Endothelial cell of umbilical vein (primary cell): ENCODE results near the gene STK38L. TPM values are rescaled to one million over a fixed set of nuclear protein-coding genes. Genes with fewer than 3 reads are reported as not detected.

Experiments
- BruUV-seq: library from RNA; stranded (reverse); fragments of 400-500 nt; replicated peaks from 2 replicates; lab custom pipeline; 2021; lab: Mats Ljungman, UMichigan
- CTCF ChIA-PET: fragments of 300-600, 350-600 bp; sonication (Branson Sonifier 250); formaldehyde crosslinking; loops from one replicate; lab custom pipeline; 2021; ENCODE audit warnings: antibody characterized with exemption, inconsistent platforms; lab: Charles Lee
- POLR2A ChIA-PET: fragments of 300-600, 350-600 bp; sonication (Branson Sonifier 250); formaldehyde crosslinking; loops from one replicate; lab custom pipeline; 2021; ENCODE audit warnings: antibody characterized with exemption, inconsistent platforms; lab: Charles Lee
- DNase-seq: peaks from one replicate; pipeline ENCODE4 v3.0.0-alpha.2; 2011; ENCODE audit warnings: low read depth, low spot score
- FAIRE-seq: peaks from 2 replicates; lab custom pipeline; 2011; peaks lifted over from hg19 to GRCh38; lab: Jason Lieb, UNC
- H2AFZ ChIP-seq: 2 replicates; pipeline ENCODE4 v1.6.0; 2012; ENCODE audit warnings: low read depth, low read length, control low read depth, inconsistent platforms
- H3K27ac ChIP-seq: 2 replicates; pipeline ENCODE4 v1.5.1; 2011; ENCODE audit warnings: low read depth, mild to moderate bottlenecking, control low read depth, low read length, moderate library complexity; ENCODE audit not compliant: insufficient read depth
- H3K27me3 ChIP-seq, 2 experiments: 2 replicates each; pipeline versions ENCODE4 v1.6.0 to v1.6.1; 2011; ENCODE audit warnings: low read length in 2 of 2, mixed read lengths in 1 of 2; ENCODE audit not compliant: control insufficient read depth in 2 of 2, insufficient read depth in 2 of 2
- H3K36me3 ChIP-seq, 2 experiments: 2 replicates in 1 of 2; 3 replicates in 1 of 2; pipeline ENCODE4 v1.5.1; 2011; ENCODE audit warnings: low read length in 2 of 2, mild to moderate bottlenecking in 1 of 2, moderate library complexity in 1 of 2; ENCODE audit not compliant: control insufficient read depth in 2 of 2, insufficient read depth in 2 of 2; ENCODE audit errors: extremely low read depth in 1 of 2
- H3K4me1 ChIP-seq: 3 replicates; pipeline ENCODE4 v1.5.1; 2011; ENCODE audit warnings: mild to moderate bottlenecking, low read length; ENCODE audit not compliant: control insufficient read depth, insufficient read depth; ENCODE audit errors: extremely low read depth
- H3K4me2 ChIP-seq: 2 replicates; pipeline ENCODE4 v1.6.1; 2011; ENCODE audit warnings: low read length, control low read depth, mixed read lengths; ENCODE audit not compliant: insufficient read depth
- H3K4me3 ChIP-seq, 3 experiments: fragments of 200-600 bp in 1 of 3; sonication (generic), shearing (Covaris generic) in 1 of 3; replicated peaks in 1 of 3; 2 replicates each; pipeline ENCODE4 v1.5.1; 2011 to 2016; ENCODE audit warnings: control low read depth in 3 of 3, low read length in 3 of 3, mild to moderate bottlenecking in 2 of 3, inconsistent platforms in 1 of 3, low read depth in 1 of 3, moderate library complexity in 1 of 3; ENCODE audit not compliant: insufficient read depth in 1 of 3
- H3K79me2 ChIP-seq: 2 replicates; pipeline ENCODE4 v1.6.0; 2012; ENCODE audit warnings: low read length, inconsistent platforms; ENCODE audit not compliant: control insufficient read depth, insufficient read depth
- H3K9ac ChIP-seq: replicated peaks from 2 replicates; pipeline ENCODE3; 2011; ENCODE audit warnings: low read length, control low read depth; ENCODE audit not compliant: insufficient read depth; ENCODE audit errors: extremely low read depth
- H3K9me1 ChIP-seq: replicated peaks from 3 replicates; pipeline ENCODE4 v1.6.0; 2011; ENCODE audit warnings: mild to moderate bottlenecking, low read length; ENCODE audit not compliant: control insufficient read depth, insufficient read depth; ENCODE audit errors: extremely low read depth
- H3K9me3 ChIP-seq: replicated peaks from 2 replicates; pipeline ENCODE4 v1.5.1; 2012; ENCODE audit warnings: low read length, inconsistent platforms; ENCODE audit not compliant: control insufficient read depth, insufficient read depth
- H4K20me1 ChIP-seq: replicated peaks from 2 replicates; pipeline ENCODE3; 2011; ENCODE audit warnings: mild to moderate bottlenecking, low read length; ENCODE audit not compliant: control insufficient read depth, insufficient read depth; ENCODE audit errors: extremely low read depth
- EZH2 ChIP-seq: IDR thresholded peaks from 2 replicates; pipeline ENCODE4 v1.6.1; 2012; ENCODE audit warnings: borderline replicate concordance, low read depth, mild to moderate bottlenecking, moderate library complexity, low read length, inconsistent platforms; ENCODE audit not compliant: severe bottlenecking
- GATA2 ChIP-seq: IDR thresholded peaks from 2 replicates; pipeline ENCODE4 v1.7.0; 2011; ENCODE audit warnings: low read depth, mild to moderate bottlenecking, moderate library complexity, mixed read lengths, low read length; ENCODE audit not compliant: insufficient read length, insufficient read depth
- JUN ChIP-seq: IDR thresholded peaks from 2 replicates; pipeline ENCODE4 v1.6.1; 2011; ENCODE audit warnings: borderline replicate concordance, low read depth; ENCODE audit not compliant: insufficient read length, insufficient read depth
- MYC ChIP-seq: IDR thresholded peaks from one replicate; pipeline ENCODE4 v1.6.1; 2011; ENCODE audit warnings: mild to moderate bottlenecking, low read depth, low read length
- POLR2A ChIP-seq: IDR thresholded peaks from 2 replicates; pipeline ENCODE4 v1.6.1; 2012; ENCODE audit warnings: low read depth, mild to moderate bottlenecking, control low read depth, low read length
- POLR2AphosphoS5 ChIP-seq: IDR thresholded peaks from 2 replicates; pipeline ENCODE4 v1.6.1; 2012; ENCODE audit warnings: low read depth, mild to moderate bottlenecking, control low read depth, low read length, moderate library complexity; ENCODE audit not compliant: insufficient read depth
- dilution Hi-C: fragments of 300-500 bp; cut with MboI; formaldehyde crosslinking; loops from one replicate; pipeline ENCODE4 v1.15.0; 2019; ENCODE audit warnings: low sequenced_read_pairs; ENCODE audit not compliant: extremely low pct_ligation_motif_present
- intact Hi-C: fragments of 100-400 bp; cut with micrococcal nuclease; formaldehyde crosslinking; loops from one replicate; pipeline ENCODE4 v1.10.0; 2022
- polyA plus RNA-seq, 4 experiments: library from polyadenylated mRNA; depleted of rRNA in 3 of 4; stranded (reverse) in 3 of 4; unstranded in 1 of 4; fragments of >200 nt; gene quantifications; 2 replicates each; pipeline versions ENCODE4 v1.2.1 to v1.2.3, GENCODE V29; 2011 to 2012; ENCODE audit warnings: missing spikeins in 1 of 4
- total RNA-seq: library from RNA; stranded (reverse); gene quantifications from 2 replicates; pipeline ENCODE4 v1.2.3, GENCODE V29; 2021
- TF ChIP-seq, protein P1 (sequence below), 2 donors: IDR thresholded peaks; 1 replicate in 1 of 2; 2 replicates in 1 of 2; pipeline ENCODE4 v1.5.1; 2011; ENCODE audit warnings: low read length in 2 of 2, mild to moderate bottlenecking in 2 of 2, moderate library complexity in 2 of 2, control low read depth in 1 of 2, inconsistent platforms in 1 of 2, low read depth in 1 of 2; ENCODE audit not compliant: insufficient read depth in 1 of 2; ENCODE audit errors: extremely low read depth in 1 of 2
- TF ChIP-seq, protein P2 (sequence below): IDR thresholded peaks from 2 replicates; pipeline ENCODE4 v1.6.1; 2011; ENCODE audit not compliant: insufficient read depth, insufficient read length

The STK38L gene
- total and polyA plus RNA-seq, 2 donors (not counting 3 experiments of a cell fraction or from before 2014, with no cell fraction given): 14.7 to 58.4 TPM

DNA sequence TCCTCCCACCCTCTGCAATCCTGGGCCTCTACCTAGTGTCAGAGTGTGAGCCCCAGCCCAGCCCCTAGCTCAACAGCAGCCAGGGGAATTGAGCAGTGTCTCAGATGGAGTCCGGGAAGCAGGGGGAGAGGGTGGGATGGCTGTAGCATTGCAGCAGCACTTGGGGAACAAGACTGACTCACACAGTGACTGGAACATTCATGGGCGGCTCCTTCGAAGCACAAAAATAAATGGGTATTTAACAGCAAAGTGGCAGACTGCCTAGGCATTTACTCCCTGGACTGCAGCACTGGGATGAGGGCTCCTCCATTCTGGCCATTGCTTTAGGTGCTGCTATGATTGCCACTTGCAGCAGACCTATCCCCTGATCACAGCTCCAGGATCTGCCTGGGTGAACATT lies 46.0 kb upstream of the STK38L start:
- H3K36me3 ChIP-seq: no peaks in the 10 kb centered on the region
- no peaks in the 10 kb centered on the region for H3K27me3 ChIP-seq
- no peak overlapping the region for H3K27ac ChIP-seq
- CTCF ChIA-PET: no interaction called here
- no peak overlapping the region for H3K4me2 ChIP-seq
- H3K4me3 ChIP-seq: no peak overlapping the region
- H2AFZ ChIP-seq: no peak overlapping the region
- H3K9ac ChIP-seq: no peak overlapping the region
- H3K79me2 ChIP-seq: no peaks in the 10 kb centered on the region
- POLR2A ChIA-PET: no interaction called here
- no peaks in the 10 kb centered on the region for H3K9me1 ChIP-seq
- intact Hi-C loops: no loop called here
- no TSS peak for BruUV-seq
- FAIRE-seq (no peak), DNase-seq (no peak)
- TF ChIP-seq, protein P1, sequence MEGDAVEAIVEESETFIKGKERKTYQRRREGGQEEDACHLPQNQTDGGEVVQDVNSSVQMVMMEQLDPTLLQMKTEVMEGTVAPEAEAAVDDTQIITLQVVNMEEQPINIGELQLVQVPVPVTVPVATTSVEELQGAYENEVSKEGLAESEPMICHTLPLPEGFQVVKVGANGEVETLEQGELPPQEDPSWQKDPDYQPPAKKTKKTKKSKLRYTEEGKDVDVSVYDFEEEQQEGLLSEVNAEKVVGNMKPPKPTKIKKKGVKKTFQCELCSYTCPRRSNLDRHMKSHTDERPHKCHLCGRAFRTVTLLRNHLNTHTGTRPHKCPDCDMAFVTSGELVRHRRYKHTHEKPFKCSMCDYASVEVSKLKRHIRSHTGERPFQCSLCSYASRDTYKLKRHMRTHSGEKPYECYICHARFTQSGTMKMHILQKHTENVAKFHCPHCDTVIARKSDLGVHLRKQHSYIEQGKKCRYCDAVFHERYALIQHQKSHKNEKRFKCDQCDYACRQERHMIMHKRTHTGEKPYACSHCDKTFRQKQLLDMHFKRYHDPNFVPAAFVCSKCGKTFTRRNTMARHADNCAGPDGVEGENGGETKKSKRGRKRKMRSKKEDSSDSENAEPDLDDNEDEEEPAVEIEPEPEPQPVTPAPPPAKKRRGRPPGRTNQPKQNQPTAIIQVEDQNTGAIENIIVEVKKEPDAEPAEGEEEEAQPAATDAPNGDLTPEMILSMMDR (IDR thresholded peaks at IDR 0.05; ENCODE audit: extremely low read depth in 1 of 2, insufficient read depth in 1 of 2, low read depth in 1 of 2, low read length in 2 of 2): no peak
- no peak for TF ChIP-seq GATA2
- no peak for TF ChIP-seq POLR2A
- no peak for TF ChIP-seq JUN
- no peak for TF ChIP-seq MYC
- no peak for TF ChIP-seq POLR2AphosphoS5
- no peak for TF ChIP-seq EZH2
- TF ChIP-seq, protein P2, sequence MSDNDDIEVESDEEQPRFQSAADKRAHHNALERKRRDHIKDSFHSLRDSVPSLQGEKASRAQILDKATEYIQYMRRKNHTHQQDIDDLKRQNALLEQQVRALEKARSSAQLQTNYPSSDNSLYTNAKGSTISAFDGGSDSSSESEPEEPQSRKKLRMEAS: no peak
- dilution Hi-C loops: no loop called here
- no peaks in the 10 kb centered on the region for H4K20me1 ChIP-seq
- no peaks in the 10 kb centered on the region for H3K9me3 ChIP-seq
- peaks cover 2% of the 10 kb centered on the region for H3K4me1 ChIP-seq
